ENCODE results near the gene NHLRC1. TPM values are rescaled to one million over a fixed set of nuclear protein-coding genes. Genes with fewer than 3 reads are reported as not detected.

Gene NHLRC1
- total and polyA plus RNA-seq, 9 of the 15 experiments (the other 6 are each of a cell fraction or from before 2014, with no cell fraction given) = not detected

- peak; percentile 43; the same call in 1 of the 2 replicates for TF ChIP-seq TRIM28 (IDR thresholded peaks at IDR 0.05)
- TF ChIP-seq ZNF146 (CRISPR knock-in tag; IDR thresholded peaks at IDR 0.05; ENCODE audit: unreplicated experiment) = peak; percentile 93
- TF ChIP-seq FOXJ2 (tag; IDR thresholded peaks at IDR 0.05) = no peak
- no peak for TF ChIP-seq MCM7 (IDR thresholded peaks at IDR 0.05)
- TF ChIP-seq PHTF2 (CRISPR knock-in tag; IDR thresholded peaks at IDR 0.05) = no peak
- no peak for TF ChIP-seq FOS (IDR thresholded peaks at IDR 0.05; ENCODE audit: extremely low read depth, insufficient read length)
- TF ChIP-seq BRF2 (IDR thresholded peaks at IDR 0.05; ENCODE audit: borderline replicate concordance, insufficient read depth, insufficient read length) = no peak
- TF ChIP-seq ADNP (tag; IDR thresholded peaks at IDR 0.05) = peak; percentile 63
- no peak for TF ChIP-seq ZNF316 (IDR thresholded peaks at IDR 0.05)
- no peak for TF ChIP-seq SP1 (CRISPR knock-in tag; IDR thresholded peaks at IDR 0.05)
- TF ChIP-seq ARNT (IDR thresholded peaks at IDR 0.05) = no peak
- TF ChIP-seq ZNF24 (IDR thresholded peaks at IDR 0.05) = peak; percentile 74; the same call in 1 of the 2 replicates
- TF ChIP-seq HLTF (IDR thresholded peaks at IDR 0.05) = no peak
- no peak for TF ChIP-seq ZFP1 (CRISPR knock-in tag; IDR thresholded peaks at IDR 0.05)
- TF ChIP-seq SMAD2 (IDR thresholded peaks at IDR 0.05; ENCODE audit: low read depth, low read length) = no peak
- no peak for TF ChIP-seq SMAD3 (CRISPR knock-in tag; conservative IDR thresholded peaks at IDR 0.05)
- no peak for TF ChIP-seq ZNF785 (CRISPR knock-in tag; IDR thresholded peaks at IDR 0.05)
- no peak for TF ChIP-seq ELK1 (CRISPR knock-in tag; IDR thresholded peaks at IDR 0.05)
- TF ChIP-seq, protein P1, sequence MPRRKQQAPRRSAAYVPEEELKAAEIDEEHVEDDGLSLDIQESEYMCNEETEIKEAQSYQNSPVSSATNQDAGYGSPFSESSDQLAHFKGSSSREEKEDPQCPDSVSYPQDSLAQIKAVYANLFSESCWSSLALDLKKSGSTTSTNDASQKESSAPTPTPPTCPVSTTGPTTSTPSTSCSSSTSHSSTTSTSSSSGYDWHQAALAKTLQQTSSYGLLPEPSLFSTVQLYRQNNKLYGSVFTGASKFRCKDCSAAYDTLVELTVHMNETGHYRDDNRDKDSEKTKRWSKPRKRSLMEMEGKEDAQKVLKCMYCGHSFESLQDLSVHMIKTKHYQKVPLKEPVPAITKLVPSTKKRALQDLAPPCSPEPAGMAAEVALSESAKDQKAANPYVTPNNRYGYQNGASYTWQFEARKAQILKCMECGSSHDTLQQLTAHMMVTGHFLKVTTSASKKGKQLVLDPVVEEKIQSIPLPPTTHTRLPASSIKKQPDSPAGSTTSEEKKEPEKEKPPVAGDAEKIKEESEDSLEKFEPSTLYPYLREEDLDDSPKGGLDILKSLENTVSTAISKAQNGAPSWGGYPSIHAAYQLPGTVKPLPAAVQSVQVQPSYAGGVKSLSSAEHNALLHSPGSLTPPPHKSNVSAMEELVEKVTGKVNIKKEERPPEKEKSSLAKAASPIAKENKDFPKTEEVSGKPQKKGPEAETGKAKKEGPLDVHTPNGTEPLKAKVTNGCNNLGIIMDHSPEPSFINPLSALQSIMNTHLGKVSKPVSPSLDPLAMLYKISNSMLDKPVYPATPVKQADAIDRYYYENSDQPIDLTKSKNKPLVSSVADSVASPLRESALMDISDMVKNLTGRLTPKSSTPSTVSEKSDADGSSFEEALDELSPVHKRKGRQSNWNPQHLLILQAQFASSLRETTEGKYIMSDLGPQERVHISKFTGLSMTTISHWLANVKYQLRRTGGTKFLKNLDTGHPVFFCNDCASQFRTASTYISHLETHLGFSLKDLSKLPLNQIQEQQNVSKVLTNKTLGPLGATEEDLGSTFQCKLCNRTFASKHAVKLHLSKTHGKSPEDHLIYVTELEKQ (CRISPR knock-in tag; IDR thresholded peaks at IDR 0.05) = no peak
Observed at GRCh38 chr6:18168264-18168663, 45.8 kb upstream of the NHLRC1 start (continued).

Measured in K562 (cell line).